B cell (primary cell): ENCODE results near the gene SEC14L5. TPM values are rescaled to one million over a fixed set of nuclear protein-coding genes. Genes with fewer than 3 reads are reported as not detected.

Source experiments
- ATAC-seq: fragments of 200-7000 bp; cut with Tn5 transposase; one replicate; pipeline ENCODE4 v1.10.0; 2021; ENCODE audit warnings: low read depth, mild to moderate bottlenecking, moderate number of reproducible peaks, moderate library complexity
- CTCF ChIA-PET: fragments of 350-600 bp; sonication (Branson Sonifier 250); formaldehyde crosslinking; loops from one replicate; lab custom pipeline; 2021; ENCODE audit warnings: antibody characterized with exemption, inconsistent platforms; lab: Charles Lee
- POLR2A ChIA-PET: fragments of 350-600 bp; sonication (Branson Sonifier 250); formaldehyde crosslinking; loops from one replicate; lab custom pipeline; 2021; ENCODE audit warnings: antibody characterized with exemption; lab: Charles Lee
- DNase-seq: peaks from one replicate; pipeline ENCODE4 v3.0.0; 2013
- H2AFZ ChIP-seq: 2 replicates; pipeline ENCODE4 v1.6.1; 2012; ENCODE audit warnings: mild to moderate bottlenecking, low read depth, low read length; ENCODE audit not compliant: insufficient read depth, poor library complexity, severe bottlenecking
- H3K27ac ChIP-seq, 2 donors: 1 replicate in 1 of 2; 2 replicates in 1 of 2; pipeline ENCODE4 v1.5.1; 2012 to 2013; ENCODE audit warnings: low read length in 2 of 2, mild to moderate bottlenecking in 2 of 2, moderate library complexity in 1 of 2
- H3K27me3 ChIP-seq, 4 experiments: fragments of 200-600 bp in 1 of 4; sonication (generic) in 1 of 4; replicated peaks in 1 of 4; 1 replicate in 2 of 4; 2 replicates in 2 of 4; pipeline versions ENCODE4 v1.6.1 to v1.7.0; 2013 to 2016; ENCODE audit warnings: low read length in 3 of 4, mild to moderate bottlenecking in 2 of 4, mixed read lengths in 1 of 4, moderate library complexity in 1 of 4; ENCODE audit not compliant: insufficient read depth in 4 of 4, control insufficient read depth in 3 of 4; ENCODE audit errors: control extremely low read depth in 1 of 4
- H3K36me3 ChIP-seq, 2 experiments: replicated peaks in 1 of 2; 1 replicate in 1 of 2; 2 replicates in 1 of 2; pipeline versions ENCODE4 v1.6.1 to v1.7.1; 2013; ENCODE audit warnings: low read length in 1 of 2; ENCODE audit not compliant: insufficient read depth in 2 of 2, control insufficient read depth in 1 of 2; ENCODE audit errors: control extremely low read depth in 1 of 2, extremely low read depth in 1 of 2
- H3K4me1 ChIP-seq, 2 donors: fragments of 200-600 bp in 1 of 2; sonication (generic) in 1 of 2; 1 replicate in 1 of 2; 2 replicates in 1 of 2; pipeline versions ENCODE4 v1.5.1 to v1.6.1; 2013 to 2017; ENCODE audit warnings: low read length in 2 of 2; ENCODE audit not compliant: control insufficient read depth in 2 of 2, insufficient read depth in 2 of 2
- H3K4me2 ChIP-seq: replicated peaks from 2 replicates; pipeline ENCODE3; 2012; ENCODE audit warnings: mild to moderate bottlenecking, low read depth, low read length; ENCODE audit not compliant: poor library complexity, severe bottlenecking
- H3K4me3 ChIP-seq, 5 experiments: fragments of 200-600 bp in 1 of 5; sonication (generic) in 1 of 5; 1 replicate in 3 of 5; 2 replicates in 2 of 5; pipeline versions ENCODE4 v1.5.1 to v1.7.0; 2011 to 2016; ENCODE audit warnings: low read length in 4 of 5, mild to moderate bottlenecking in 4 of 5, low read depth in 2 of 5, control low read depth in 1 of 5, moderate library complexity in 1 of 5; ENCODE audit not compliant: insufficient read depth in 1 of 5; ENCODE audit errors: control extremely low read depth in 1 of 5, extremely low read depth in 1 of 5
- H3K79me2 ChIP-seq: fragments of 200-600 bp; sonication (generic); one replicate; pipeline ENCODE4 v1.6.0; 2016; ENCODE audit warnings: low read length; ENCODE audit not compliant: control insufficient read depth, insufficient read depth
- H3K9ac ChIP-seq: fragments of 200-600 bp; sonication (generic); 2 replicates; pipeline ENCODE4 v1.6.1; 2017; ENCODE audit warnings: mild to moderate bottlenecking, low read length, moderate library complexity
- H3K9me3 ChIP-seq, 3 donors: one replicate each; pipeline versions ENCODE4 v1.6.1 to v1.7.1; 2013; ENCODE audit warnings: low read length in 2 of 3; ENCODE audit not compliant: control insufficient read depth in 2 of 3, insufficient read depth in 1 of 3; ENCODE audit errors: control extremely low read depth in 1 of 3
- H4K20me1 ChIP-seq: 2 replicates; pipeline ENCODE4 v1.6.0; 2012; ENCODE audit warnings: mild to moderate bottlenecking, low read length; ENCODE audit not compliant: insufficient read depth, control insufficient read depth, poor library complexity, severe bottlenecking
- H3K27ac Mint-ChIP-seq: one replicate; pipeline ENCODE4 v1.8.0; 2021; ENCODE audit warnings: mixed read lengths
- H3K27me3 Mint-ChIP-seq: one replicate; pipeline ENCODE4 v1.8.0; 2021; ENCODE audit warnings: mixed read lengths
- H3K4me1 Mint-ChIP-seq: one replicate; pipeline ENCODE4 v1.8.0; 2021; ENCODE audit warnings: mixed read lengths
- H3K4me3 Mint-ChIP-seq: one replicate; pipeline ENCODE4 v1.8.0; 2021; ENCODE audit warnings: mixed read lengths
- H3K9me3 Mint-ChIP-seq: one replicate; pipeline ENCODE4 v1.8.0; 2022; ENCODE audit warnings: mixed read lengths; ENCODE audit not compliant: insufficient read depth
- EZH2 ChIP-seq: IDR thresholded peaks from 2 replicates; pipeline ENCODE4 v1.6.1; 2012; ENCODE audit warnings: borderline replicate concordance, low read depth, mild to moderate bottlenecking, moderate library complexity, low read length; ENCODE audit not compliant: insufficient read depth, poor library complexity, severe bottlenecking
- WGBS: methylation state at CpG from one replicate; pipeline ENCODE4 v1.1.5; 2013; ENCODE audit warnings: missing lambda C conversion rate; ENCODE audit not compliant: insufficient coverage; 5-methylcytosine and 5-hydroxymethylcytosine counted together
- intact Hi-C: fragments of 100-400 bp; cut with micrococcal nuclease; formaldehyde crosslinking; loops from one replicate; pipeline ENCODE4 v1.10.0; 2022
- polyA plus RNA-seq: library from polyadenylated mRNA; depleted of rRNA; stranded (reverse); fragments of >200 nt; gene quantifications from 2 replicates; pipeline ENCODE4 v1.2.3, GENCODE V29; 2012
- total RNA-seq, 2 donors: library from RNA; stranded (reverse); fragments of 120-200 nt in 1 of 2; gene quantifications; 1 replicate in 1 of 2; 2 replicates in 1 of 2; pipeline versions ENCODE4 v1.2.3 to v1.2.4, GENCODE V29; 2013 to 2022
- TF ChIP-seq, protein P1 (sequence below): fragments of 200-600 bp; IDR thresholded peaks from one replicate; pipeline ENCODE4 v1.8.0; 2022; ENCODE audit warnings: antibody characterized with exemption, mild to moderate bottlenecking

SEC14L5 gene
- total and polyA plus RNA-seq, 2 donors (not counting 1 experiment from before 2014, with no cell fraction given) = not detected

DNA sequence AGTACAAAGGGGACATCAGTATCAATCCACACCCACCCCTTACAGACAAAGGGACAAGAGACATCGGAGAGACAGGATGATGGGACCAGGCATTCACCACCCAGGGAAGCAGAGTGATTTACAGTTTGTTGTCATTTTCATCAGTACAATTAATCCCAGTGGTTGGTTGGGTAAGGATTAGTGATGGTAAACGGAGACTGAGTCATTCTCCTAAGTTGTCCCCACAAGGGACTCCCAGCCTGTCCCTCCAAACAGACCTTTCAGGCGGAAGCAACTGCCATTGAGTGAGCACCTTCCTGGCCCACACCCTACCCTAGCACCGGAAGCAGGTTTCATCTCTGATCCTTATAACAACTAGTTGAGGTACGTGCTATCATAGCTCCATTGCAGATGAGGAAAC, 32.3 kb upstream of the SEC14L5 start:
- Mint-ChIP-seq H3K27ac (no peak overlapping the region), H3K27me3 (peaks cover 5% of the 10 kb centered on the region), H3K4me1 (no peaks in the 10 kb centered on the region), H3K9me3 (peaks cover 5% of the 10 kb centered on the region), H3K4me3 (no peak overlapping the region)
- DNase-seq (no peak), ATAC-seq (no peak)
- H3K4me1 ChIP-seq = no peaks in the 10 kb centered on the region
- H3K36me3 ChIP-seq = no peaks in the 10 kb centered on the region
- H3K79me2 ChIP-seq = no peaks in the 10 kb centered on the region
- no peak overlapping the region for H3K4me2 ChIP-seq
- TF ChIP-seq, protein P1, sequence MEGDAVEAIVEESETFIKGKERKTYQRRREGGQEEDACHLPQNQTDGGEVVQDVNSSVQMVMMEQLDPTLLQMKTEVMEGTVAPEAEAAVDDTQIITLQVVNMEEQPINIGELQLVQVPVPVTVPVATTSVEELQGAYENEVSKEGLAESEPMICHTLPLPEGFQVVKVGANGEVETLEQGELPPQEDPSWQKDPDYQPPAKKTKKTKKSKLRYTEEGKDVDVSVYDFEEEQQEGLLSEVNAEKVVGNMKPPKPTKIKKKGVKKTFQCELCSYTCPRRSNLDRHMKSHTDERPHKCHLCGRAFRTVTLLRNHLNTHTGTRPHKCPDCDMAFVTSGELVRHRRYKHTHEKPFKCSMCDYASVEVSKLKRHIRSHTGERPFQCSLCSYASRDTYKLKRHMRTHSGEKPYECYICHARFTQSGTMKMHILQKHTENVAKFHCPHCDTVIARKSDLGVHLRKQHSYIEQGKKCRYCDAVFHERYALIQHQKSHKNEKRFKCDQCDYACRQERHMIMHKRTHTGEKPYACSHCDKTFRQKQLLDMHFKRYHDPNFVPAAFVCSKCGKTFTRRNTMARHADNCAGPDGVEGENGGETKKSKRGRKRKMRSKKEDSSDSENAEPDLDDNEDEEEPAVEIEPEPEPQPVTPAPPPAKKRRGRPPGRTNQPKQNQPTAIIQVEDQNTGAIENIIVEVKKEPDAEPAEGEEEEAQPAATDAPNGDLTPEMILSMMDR = no peak
- TF ChIP-seq EZH2 = no peak
- H3K27ac ChIP-seq = no peak overlapping the region
- H3K9ac ChIP-seq = no peak overlapping the region
- H3K9me3 ChIP-seq = peaks cover 0 to 28% (median 13%) of the 10 kb centered on the region in 3 donors
- ChIA-PET CTCF (no interaction called here), POLR2A (no interaction called here)
- no peaks in the 10 kb centered on the region for H4K20me1 ChIP-seq
- no peak overlapping the region for H3K4me3 ChIP-seq
- no peak overlapping the region for H2AFZ ChIP-seq
- H3K27me3 ChIP-seq = peaks cover 0 to 10% (median 0%) of the 10 kb centered on the region in 4 experiments
- WGBS = 100% methylated on average over 1 of the region's 5 CpGs
- intact Hi-C loops = no loop called here

DNA sequence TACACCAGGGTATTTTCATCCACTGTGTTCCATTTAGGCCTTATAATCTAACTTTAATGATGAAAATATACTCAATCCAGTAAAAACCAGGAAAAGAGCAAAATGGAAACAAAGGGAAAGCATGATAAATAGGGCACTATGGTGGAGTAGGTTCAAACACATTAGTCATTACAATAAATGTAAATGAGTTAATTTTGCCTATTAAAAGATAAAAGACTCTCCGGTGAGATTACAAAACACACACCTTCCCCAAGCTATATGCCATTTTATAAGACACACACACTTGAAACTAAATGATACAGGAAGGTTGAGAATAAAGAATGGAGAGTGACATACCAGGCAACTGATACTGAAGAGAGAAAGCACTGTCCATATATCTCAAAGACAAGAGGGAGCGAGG, 31.2 kb upstream of the SEC14L5 start:
- no peaks in the 10 kb centered on the region for H3K4me1 ChIP-seq
- H3K4me2 ChIP-seq = no peak overlapping the region
- no peak for DNase-seq
- H3K79me2 ChIP-seq = no peaks in the 10 kb centered on the region
- H3K4me3 ChIP-seq = no peak overlapping the region
- peaks cover 0 to 28% (median 13%) of the 10 kb centered on the region in 3 donors for H3K9me3 ChIP-seq
- Mint-ChIP-seq H3K9me3 (peaks cover 5% of the 10 kb centered on the region), H3K4me1 (no peaks in the 10 kb centered on the region), H3K27ac (no peak overlapping the region), H3K4me3 (no peak overlapping the region), H3K27me3 (peaks cover 5% of the 10 kb centered on the region)
- no peak overlapping the region for H3K27ac ChIP-seq
- ATAC-seq = no peak
- H3K9ac ChIP-seq = no peak overlapping the region
- no peak overlapping the region for H2AFZ ChIP-seq
- 100% methylated on average over 1 of the region's 2 CpGs for WGBS
- POLR2A ChIA-PET = no interaction called here
- CTCF ChIA-PET = no interaction called here
- no peaks in the 10 kb centered on the region for H4K20me1 ChIP-seq
- intact Hi-C loops = no loop called here
- H3K27me3 ChIP-seq = peaks cover 0 to 8% (median 0%) of the 10 kb centered on the region in 4 experiments
- H3K36me3 ChIP-seq = no peaks in the 10 kb centered on the region
- TF ChIP-seq, protein P1 = no peak
